Central memory CD4-positive, alpha-beta T cell (primary cell): ENCODE data around the gene MKI67.

Source experiments
- DNase-seq: peaks from one replicate; pipeline ENCODE4 v3.0.0; 2022

Gene MKI67

GRCh38 chr10:128062881-128063563 lies 63.2 kb downstream of the MKI67 start:
- DNase-seq, result peak; percentile 76

DNA sequence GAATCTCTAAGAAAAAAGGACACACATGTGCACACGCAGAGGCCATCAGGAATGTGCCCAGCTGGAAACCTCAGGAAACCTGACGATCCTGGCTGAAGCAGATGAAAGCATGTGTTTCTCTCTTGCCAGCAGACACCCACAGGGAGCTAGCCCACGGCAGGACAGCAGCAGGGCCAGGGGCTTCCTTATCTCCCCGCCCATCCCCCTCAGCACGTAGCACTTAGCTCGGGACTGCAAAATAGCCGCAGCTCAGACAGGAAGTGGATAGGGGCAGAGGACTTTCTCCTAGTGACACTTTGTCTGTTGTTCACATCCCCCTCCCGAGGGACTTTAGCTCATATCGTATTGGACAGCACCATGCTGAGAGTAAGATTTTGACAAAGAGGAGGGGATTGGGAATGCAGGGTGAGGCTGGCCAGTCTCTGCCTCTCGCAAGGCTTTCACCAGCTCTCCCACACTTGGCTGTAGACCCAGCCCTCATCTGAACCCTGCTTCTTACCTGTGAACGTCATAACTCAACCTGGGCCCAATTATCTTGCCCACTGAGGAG lies 63.8 kb downstream of the MKI67 start:
- DNase-seq, result peak; percentile 17

DNA sequence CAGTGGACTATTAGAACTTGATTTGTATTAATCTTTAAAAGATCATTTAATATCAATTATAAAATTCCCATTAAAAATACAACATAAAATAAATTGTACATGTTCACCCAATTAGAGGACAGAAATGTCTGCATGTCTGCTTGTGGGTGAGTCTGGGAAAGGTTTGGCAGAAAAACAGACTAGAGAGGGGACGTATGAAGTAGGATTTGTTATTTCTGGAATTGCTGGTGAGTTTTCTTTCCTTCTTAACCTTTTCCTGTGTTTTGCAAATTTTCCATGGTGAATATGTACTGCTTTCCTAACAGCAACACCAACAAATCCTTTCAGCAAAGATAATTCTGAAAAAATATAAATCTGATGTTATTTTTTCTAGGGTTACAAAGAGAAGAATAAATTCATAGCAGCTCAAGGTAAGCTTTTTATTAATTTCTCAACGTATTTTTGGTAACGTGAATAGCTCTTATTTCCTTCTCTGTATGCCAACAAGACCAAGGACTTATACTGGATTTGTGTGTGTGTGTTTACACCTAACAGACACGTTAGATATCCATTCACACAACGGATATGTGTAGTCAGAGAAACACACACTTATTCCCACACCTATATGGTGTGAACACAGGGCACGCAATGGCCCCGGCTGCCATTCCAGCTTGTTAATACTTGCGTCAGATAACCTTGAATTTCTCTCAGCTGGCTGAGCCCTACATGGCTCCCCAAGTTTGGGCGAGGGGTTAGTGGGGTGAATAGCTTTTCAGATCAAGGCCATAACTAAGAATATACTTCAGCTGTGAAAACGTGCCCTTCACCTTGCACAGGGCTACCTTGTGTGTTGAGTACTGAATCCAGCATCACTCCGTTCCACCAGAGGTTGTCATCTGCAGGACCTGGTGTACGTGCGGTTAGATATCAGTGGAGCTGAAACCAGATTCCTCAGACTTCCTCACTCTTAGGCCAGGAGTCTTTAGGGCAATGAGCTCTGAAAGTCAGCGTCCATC lies 64.6 kb downstream of the MKI67 start:
- no peak for DNase-seq

DNA sequence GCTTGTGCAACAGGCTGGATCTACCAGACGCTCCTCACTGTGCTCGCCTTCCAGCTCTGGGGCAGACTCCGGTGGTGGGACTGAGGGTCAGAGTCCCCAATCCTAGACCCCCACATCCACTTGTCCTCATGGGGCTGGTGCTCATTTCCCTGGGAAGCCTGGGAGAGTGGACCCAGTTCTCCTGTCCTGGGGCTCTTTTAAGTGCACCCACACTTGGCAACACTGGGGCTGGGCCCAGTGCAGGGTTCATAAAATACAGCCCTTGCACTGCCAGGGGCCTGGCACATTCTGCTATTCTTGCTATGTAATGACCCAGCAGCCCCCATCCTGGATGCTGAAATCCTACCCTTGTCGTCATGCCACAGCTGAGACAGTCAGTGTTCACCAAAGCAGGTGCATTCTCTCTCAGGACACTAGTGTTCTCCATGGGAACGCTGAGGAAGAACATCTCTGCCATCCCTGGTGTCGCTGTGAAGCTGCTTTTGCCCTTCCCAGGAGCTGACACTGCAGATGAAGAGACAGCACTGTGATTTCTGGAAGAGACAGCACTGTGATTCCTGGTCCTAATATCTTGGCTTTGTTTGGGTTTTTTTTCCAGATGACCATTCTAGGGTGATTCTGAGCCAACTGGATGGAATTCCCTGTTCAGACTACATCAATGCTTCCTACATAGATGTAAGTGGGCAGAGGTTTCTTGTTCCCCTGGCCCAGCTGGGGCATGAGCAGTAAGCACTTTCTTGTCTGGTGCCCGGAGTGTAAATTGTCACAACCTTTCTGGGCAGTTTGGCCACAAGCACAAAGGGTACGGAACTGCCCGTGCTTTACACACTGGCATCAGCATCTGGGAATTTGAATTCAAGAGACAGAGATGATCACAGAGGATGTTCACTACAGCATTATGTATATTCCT lies 65.6 kb downstream of the MKI67 start:
- no peak for DNase-seq

DNA sequence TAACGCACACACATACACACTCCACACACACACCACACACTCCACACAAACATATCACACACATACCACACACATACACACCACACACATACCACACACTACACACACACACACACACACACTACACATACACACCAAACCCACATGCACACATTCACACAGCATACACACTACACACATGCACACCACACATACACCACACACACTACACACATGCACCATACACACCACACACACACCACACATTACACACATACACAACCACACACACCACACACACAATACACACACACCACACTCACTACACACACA lies 66.3 kb downstream of the MKI67 start:
- no peak for DNase-seq

GRCh38 chr10:128059266-128059981 lies 66.8 kb downstream of the MKI67 start:
- DNase-seq, result no peak

GRCh38 chr10:128058750-128059134 lies 67.5 kb downstream of the MKI67 start:
- DNase-seq, result no peak

- no peak for DNase-seq
Measured at GRCh38 chr10:128058106-128058749, 68.0 kb downstream of the MKI67 start.

DNA sequence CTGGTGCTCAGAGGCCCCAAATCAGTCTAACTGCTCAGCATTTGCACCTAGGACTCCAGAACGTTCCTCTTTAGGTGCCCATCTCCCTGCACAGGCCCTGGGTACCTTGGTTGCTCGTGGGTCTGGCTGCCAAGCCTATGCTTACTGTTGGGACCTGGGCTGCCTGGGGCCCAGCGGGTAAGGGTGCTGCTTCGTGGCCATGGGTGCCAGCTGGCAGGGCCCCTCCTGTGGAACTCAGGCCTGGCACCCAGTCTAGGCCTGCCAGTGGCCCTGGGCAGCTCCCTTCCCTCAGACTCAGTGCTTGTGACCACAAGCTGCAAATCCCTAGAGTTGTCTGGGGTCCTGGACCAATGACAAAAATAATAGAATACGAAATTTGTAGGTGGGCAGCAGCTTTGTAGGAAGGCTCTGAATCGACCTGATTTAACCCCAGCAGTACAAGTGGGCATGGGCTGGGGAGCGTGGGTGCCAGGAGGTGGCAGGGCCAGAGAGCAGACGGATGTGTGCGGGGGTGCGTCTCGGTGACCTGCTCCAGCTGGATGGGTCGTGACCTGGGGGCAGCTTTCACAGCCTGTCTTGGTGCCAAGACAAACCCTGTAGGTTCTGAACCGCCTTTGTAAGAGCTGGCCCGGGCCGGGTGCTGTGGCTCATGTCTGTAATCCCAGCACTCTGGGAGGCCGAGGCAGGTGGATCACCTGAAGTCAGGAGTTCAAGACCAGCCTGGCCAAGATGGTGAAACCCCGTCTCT lies 69.7 kb downstream of the MKI67 start:
- no peak for DNase-seq

- DNase-seq, result no peak
Measured at GRCh38 chr10:128055061-128055868, 71.0 kb downstream of the MKI67 start.

DNA sequence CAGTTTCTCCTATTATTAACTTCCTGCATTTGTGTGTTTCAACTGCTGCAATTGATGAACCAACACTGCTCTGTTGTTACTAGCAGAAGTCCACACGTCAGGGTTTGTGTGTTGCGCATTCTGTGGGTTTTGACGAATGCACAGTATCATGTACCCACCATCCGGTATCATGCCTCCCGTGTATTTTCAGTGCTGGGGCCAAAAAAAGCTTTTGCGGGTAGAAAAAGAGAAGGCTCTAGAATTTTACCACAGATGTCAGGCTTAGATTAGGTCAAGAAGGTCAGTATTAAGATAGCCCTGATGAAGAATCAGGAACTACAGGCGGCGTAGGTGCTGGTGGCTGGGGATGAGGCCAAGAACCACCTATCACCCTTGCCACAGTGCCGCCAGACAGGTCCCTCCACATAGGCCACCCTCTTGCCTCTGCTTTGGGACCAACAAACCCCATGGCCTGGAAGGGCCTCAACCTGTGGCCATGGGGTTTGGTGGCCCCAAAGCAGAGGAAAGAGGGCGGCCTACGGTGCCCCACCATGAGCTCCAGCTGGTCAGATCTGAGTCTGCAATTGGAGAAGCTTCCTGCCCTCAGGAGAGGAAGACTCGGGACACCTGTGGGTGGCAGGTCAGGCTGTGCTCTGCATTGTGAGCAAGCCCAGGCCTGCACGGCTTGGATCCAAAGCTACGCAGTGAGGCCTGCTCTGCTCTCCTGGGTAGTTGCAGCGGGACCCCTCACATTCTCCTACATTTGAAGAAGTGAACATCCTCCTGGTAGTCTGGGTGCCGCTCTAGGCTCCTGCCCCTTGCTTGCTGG lies 71.9 kb downstream of the MKI67 start:
- DNase-seq, result no peak

DNA sequence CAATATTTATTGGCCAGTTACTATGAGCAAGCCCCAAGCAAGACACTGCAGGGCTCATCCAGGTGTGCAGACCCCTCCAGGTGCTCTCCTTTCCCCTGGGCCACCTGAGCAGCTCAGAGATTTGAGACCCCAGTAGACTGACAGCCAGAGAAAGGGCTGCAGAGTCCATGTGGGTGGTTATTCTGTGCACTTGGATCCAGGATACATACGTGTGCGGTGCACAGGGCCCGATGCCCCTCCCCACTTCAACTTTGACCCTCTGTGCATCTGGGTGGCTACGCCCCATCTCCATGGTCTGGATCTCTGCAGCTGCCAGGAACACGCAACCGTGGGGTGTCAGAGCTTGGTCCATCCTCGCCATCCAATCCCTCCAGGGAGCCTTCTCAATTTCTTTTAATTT lies 72.9 kb downstream of the MKI67 start:
- no peak for DNase-seq

GRCh38 chr10:128052696-128053095 lies 73.5 kb downstream of the MKI67 start:
- no peak for DNase-seq

- DNase-seq, result no peak
Measured at GRCh38 chr10:128051548-128051947, 74.7 kb downstream of the MKI67 start.

GRCh38 chr10:128050936-128051335 lies 75.3 kb downstream of the MKI67 start:
- DNase-seq, result no peak

DNA sequence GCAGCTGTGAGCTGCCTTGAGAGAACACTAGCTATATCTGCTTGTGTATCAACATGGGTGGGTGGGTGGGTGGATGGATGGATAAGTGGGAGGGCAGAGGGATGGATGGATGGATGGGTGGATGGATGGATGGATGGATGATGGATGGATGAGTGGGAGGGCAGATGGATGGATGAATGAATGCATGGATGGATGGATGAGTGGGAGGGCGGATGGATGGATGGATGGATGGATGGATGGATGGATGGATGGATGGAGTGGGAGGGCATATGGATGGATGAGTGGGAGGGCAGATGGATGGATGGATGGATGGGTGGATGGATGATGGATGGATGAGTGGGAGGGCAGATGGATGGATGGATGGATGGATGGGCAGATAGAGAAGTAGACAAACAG lies 76.1 kb downstream of the MKI67 start:
- DNase-seq, result no peak

DNA sequence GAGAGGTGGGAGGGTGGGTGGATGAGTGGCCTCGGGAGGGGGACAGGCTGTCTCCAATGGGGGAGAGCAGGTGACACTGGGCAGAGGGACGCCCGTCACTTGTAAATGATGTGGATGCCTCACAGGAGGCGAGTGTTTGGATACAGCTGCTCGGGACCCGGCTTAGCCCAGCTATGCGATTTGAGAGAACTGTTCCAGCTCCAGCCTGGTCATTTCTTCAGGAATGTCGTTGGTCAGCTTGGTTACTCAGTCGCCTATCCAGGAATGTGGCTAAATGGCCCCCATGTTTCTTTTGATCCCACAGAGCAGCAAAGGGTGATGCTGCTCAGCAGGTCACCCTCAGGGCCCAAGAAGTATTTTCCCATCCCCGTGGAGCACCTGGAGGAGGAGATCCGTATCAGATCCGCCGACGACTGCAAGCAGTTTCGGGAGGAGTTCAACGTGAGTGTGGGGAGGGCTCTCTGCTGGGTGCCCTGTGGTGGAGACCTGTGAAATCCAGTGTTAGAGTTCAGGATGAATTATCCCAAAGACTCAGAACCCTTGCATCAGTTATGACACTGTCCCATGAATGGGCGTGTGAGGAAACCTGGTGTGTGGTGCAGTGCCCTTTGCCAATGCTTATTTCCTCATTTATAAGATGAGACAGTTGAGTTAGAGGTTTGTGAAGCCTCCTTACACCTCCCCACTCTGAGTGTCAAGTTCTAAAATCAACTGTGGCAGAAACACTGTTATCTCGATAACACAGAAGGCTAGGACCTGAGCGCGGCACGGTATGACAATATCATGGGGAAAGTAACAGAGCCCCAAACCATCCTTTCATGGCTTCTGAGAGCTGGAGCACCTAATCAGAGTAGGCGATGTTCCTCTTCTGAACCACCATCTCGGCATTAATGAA lies 76.8 kb downstream of the MKI67 start:
- DNase-seq, result no peak

- no peak for DNase-seq
Measured at GRCh38 chr10:128048819-128049210, 77.4 kb downstream of the MKI67 start.
